DND-41 (cell line): ENCODE data around the gene ITGA6.

Experiments
- ATAC-seq: fragments of 200-7000 bp; cut with Tn5 transposase; 3 replicates; pipeline ENCODE4 v1.9.1; 2021; ENCODE audit warnings: low read depth; ENCODE audit not compliant: insufficient read depth
- DNase-seq: peaks from one replicate; pipeline ENCODE4 v3.0.0-alpha.2; 2020
- H2AFZ ChIP-seq: 2 replicates; pipeline ENCODE4 v1.6.0; 2012; ENCODE audit warnings: low read depth, low read length
- H3K27ac ChIP-seq: 2 replicates; pipeline ENCODE4 v1.5.1; 2012; ENCODE audit warnings: low read length, inconsistent platforms
- H3K27me3 ChIP-seq: fragments of 200-600 bp; sonication (generic); 2 replicates; pipeline ENCODE4 v1.6.0; 2012; ENCODE audit warnings: low read length, mild to moderate bottlenecking, inconsistent platforms; ENCODE audit not compliant: insufficient read depth, poor library complexity
- H3K36me3 ChIP-seq: 2 replicates; pipeline ENCODE4 v1.5.1; 2012; ENCODE audit warnings: low read length, inconsistent platforms; ENCODE audit not compliant: insufficient read depth
- H3K4me1 ChIP-seq: 2 replicates; pipeline ENCODE4 v1.5.1; 2012; ENCODE audit warnings: mild to moderate bottlenecking, low read length; ENCODE audit not compliant: insufficient read depth
- H3K4me2 ChIP-seq: 2 replicates; pipeline ENCODE4 v1.6.0; 2012; ENCODE audit warnings: mild to moderate bottlenecking, moderate library complexity, low read length, inconsistent platforms; ENCODE audit not compliant: insufficient read depth
- H3K4me3 ChIP-seq, 2 experiments: fragments of 200-600 bp in 1 of 2; shearing (Covaris generic) in 1 of 2; 2 replicates each; pipeline ENCODE4 v1.5.1; 2012 to 2016; ENCODE audit warnings: inconsistent platforms in 2 of 2, low read length in 2 of 2, mild to moderate bottlenecking in 2 of 2, low read depth in 1 of 2, moderate library complexity in 1 of 2
- H3K79me2 ChIP-seq: 2 replicates; pipeline ENCODE4 v1.6.0; 2012; ENCODE audit warnings: low read length, inconsistent platforms; ENCODE audit not compliant: insufficient read depth
- H3K9ac ChIP-seq: 2 replicates; pipeline ENCODE4 v1.6.0; 2012; ENCODE audit warnings: low read depth, mild to moderate bottlenecking, inconsistent platforms, low read length, moderate library complexity
- H3K9me3 ChIP-seq: 2 replicates; pipeline ENCODE4 v1.5.1; 2012; ENCODE audit warnings: low read length, moderate library complexity, mild to moderate bottlenecking, inconsistent platforms; ENCODE audit not compliant: insufficient read depth, severe bottlenecking
- H4K20me1 ChIP-seq: 2 replicates; pipeline ENCODE4 v1.6.0; 2012; ENCODE audit warnings: low read length; ENCODE audit not compliant: insufficient read depth
- EZH2 ChIP-seq: IDR thresholded peaks from 3 replicates; pipeline ENCODE4 v1.6.1; 2012; ENCODE audit warnings: borderline replicate concordance, low read depth, mild to moderate bottlenecking, moderate library complexity, low read length, inconsistent platforms; ENCODE audit not compliant: severe bottlenecking
- TF ChIP-seq, protein P1 (sequence below): IDR thresholded peaks from 2 replicates; pipeline ENCODE4 v1.5.1; 2012; ENCODE audit warnings: borderline replicate concordance, low read length, moderate library complexity, mild to moderate bottlenecking; ENCODE audit not compliant: poor library complexity, severe bottlenecking; ENCODE audit errors: extremely low read depth

ITGA6 gene

DNA sequence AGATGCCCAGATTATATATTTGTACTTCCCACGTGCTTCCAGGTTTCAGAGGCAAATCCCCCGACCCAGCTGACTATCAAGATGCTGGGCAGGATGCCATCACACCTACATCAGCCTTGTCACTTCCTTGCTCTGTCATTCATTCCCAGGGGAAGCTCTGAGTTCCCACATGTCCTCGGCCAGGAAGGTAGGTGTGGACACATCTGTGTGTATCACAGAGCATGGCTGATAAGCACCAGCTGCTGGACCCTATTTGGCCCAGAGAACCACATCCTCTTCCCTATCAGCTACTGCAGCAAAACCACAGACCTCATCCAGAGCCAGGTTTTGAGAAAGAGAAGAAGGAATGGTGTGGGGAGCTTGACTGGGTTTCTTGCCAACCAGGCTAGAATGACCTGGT lies 31.9 kb upstream of the ITGA6 start:
- ATAC-seq (peak; percentile 40; the same call in 1 of the 3 replicates), DNase-seq (peak; percentile 11)
- Histone ChIP-seq H4K20me1 (no peaks in the 10 kb centered on the region), H3K79me2 (no peaks in the 10 kb centered on the region), H2AFZ (no peak overlapping the region), H3K27ac (no peak overlapping the region), H3K4me3 (no peak overlapping the region), H3K9me3 (no peaks in the 10 kb centered on the region), H3K9ac (no peak overlapping the region), H3K27me3 (peaks cover 6% of the 10 kb centered on the region), H3K36me3 (no peaks in the 10 kb centered on the region), H3K4me1 (no peaks in the 10 kb centered on the region), H3K4me2 (no peak overlapping the region)
- no peak for TF ChIP-seq EZH2
- TF ChIP-seq, protein P1, sequence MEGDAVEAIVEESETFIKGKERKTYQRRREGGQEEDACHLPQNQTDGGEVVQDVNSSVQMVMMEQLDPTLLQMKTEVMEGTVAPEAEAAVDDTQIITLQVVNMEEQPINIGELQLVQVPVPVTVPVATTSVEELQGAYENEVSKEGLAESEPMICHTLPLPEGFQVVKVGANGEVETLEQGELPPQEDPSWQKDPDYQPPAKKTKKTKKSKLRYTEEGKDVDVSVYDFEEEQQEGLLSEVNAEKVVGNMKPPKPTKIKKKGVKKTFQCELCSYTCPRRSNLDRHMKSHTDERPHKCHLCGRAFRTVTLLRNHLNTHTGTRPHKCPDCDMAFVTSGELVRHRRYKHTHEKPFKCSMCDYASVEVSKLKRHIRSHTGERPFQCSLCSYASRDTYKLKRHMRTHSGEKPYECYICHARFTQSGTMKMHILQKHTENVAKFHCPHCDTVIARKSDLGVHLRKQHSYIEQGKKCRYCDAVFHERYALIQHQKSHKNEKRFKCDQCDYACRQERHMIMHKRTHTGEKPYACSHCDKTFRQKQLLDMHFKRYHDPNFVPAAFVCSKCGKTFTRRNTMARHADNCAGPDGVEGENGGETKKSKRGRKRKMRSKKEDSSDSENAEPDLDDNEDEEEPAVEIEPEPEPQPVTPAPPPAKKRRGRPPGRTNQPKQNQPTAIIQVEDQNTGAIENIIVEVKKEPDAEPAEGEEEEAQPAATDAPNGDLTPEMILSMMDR = no peak

GRCh38 chr2:172397148-172397834 lies 30.1 kb upstream of the ITGA6 start:
- Histone ChIP-seq H3K4me3 (no peak overlapping the region), H4K20me1 (no peaks in the 10 kb centered on the region), H3K9me3 (no peaks in the 10 kb centered on the region), H3K9ac (no peak overlapping the region), H3K4me2 (no peak overlapping the region), H2AFZ (no peak overlapping the region), H3K79me2 (no peaks in the 10 kb centered on the region), H3K27me3 (peaks cover 6% of the 10 kb centered on the region), H3K36me3 (no peaks in the 10 kb centered on the region), H3K4me1 (no peaks in the 10 kb centered on the region), H3K27ac (no peak overlapping the region)
- DNase-seq (no peak), ATAC-seq (no peak)
- no peak for TF ChIP-seq EZH2
- TF ChIP-seq, protein P1 = no peak

GRCh38 chr2:172398440-172398839 lies 28.9 kb upstream of the ITGA6 start:
- Histone ChIP-seq H3K27ac (no peak overlapping the region), H3K9me3 (no peaks in the 10 kb centered on the region), H4K20me1 (no peaks in the 10 kb centered on the region), H3K27me3 (peaks cover 6% of the 10 kb centered on the region), H3K9ac (no peak overlapping the region), H3K4me1 (no peaks in the 10 kb centered on the region), H3K36me3 (no peaks in the 10 kb centered on the region), H3K4me2 (no peak overlapping the region), H3K4me3 (no peak overlapping the region), H2AFZ (no peak overlapping the region), H3K79me2 (no peaks in the 10 kb centered on the region)
- no peak for ATAC-seq
- TF ChIP-seq EZH2 = no peak
- TF ChIP-seq, protein P1 = no peak
- no peak for DNase-seq
